PC-3 (cell line): ENCODE data around the gene MYEOV. TPM values are rescaled to one million over a fixed set of nuclear protein-coding genes. Genes with fewer than 3 reads are reported as not detected.

Experiments
- ATAC-seq: fragments of 200-7000 bp; cut with Tn5 transposase; 2 replicates; pipeline ENCODE4 v1.9.1; 2020; ENCODE audit warnings: mild to moderate bottlenecking, moderate library complexity
- BruUV-seq: library from RNA; stranded (reverse); fragments of 400-500 nt; replicated peaks from 2 replicates; lab custom pipeline; 2021; lab: Mats Ljungman, UMichigan
- CTCF ChIA-PET: fragments of 300-600 bp; sonication (Branson Sonifier 250); formaldehyde crosslinking; loops from one replicate; lab custom pipeline; 2022; ENCODE audit warnings: antibody characterized with exemption; lab: Charles Lee
- POLR2A ChIA-PET: fragments of 300-600 bp; sonication (Branson Sonifier 250); formaldehyde crosslinking; loops from one replicate; lab custom pipeline; 2022; ENCODE audit warnings: antibody characterized with exemption; ENCODE audit not compliant: unreplicated experiment; lab: Charles Lee
- DNase-seq: peaks from one replicate; pipeline ENCODE4 v3.0.0-alpha.2; 2015
- H2AFZ ChIP-seq: fragments of 300-600 bp; sonication (generic); 2 replicates; pipeline ENCODE4 v1.6.0; 2016; ENCODE audit warnings: antibody characterized with exemption, low read length
- H3F3A ChIP-seq: fragments of 300-600 bp; sonication (generic); one replicate; pipeline ENCODE4 v1.6.0; 2017; ENCODE audit warnings: antibody characterized with exemption, low read length, control low read depth, mild to moderate bottlenecking; ENCODE audit not compliant: unreplicated experiment
- H3K27ac ChIP-seq: fragments of 300-600 bp; sonication (generic); 2 replicates; pipeline ENCODE4 v1.5.1; 2016; ENCODE audit warnings: mild to moderate bottlenecking, low read length
- H3K27me3 ChIP-seq: fragments of 300-600 bp; sonication (generic); 2 replicates; pipeline ENCODE4 v1.6.1; 2016; ENCODE audit warnings: low read length, mixed read lengths
- H3K36me3 ChIP-seq: fragments of 300-600 bp; sonication (generic); 2 replicates; pipeline ENCODE4 v1.6.1; 2016; ENCODE audit warnings: low read depth, mixed run types, low read length, mixed read lengths
- H3K4me1 ChIP-seq: fragments of 300-600 bp; sonication (generic); 2 replicates; pipeline ENCODE4 v1.5.1; 2016; ENCODE audit warnings: low read length; ENCODE audit not compliant: insufficient read depth
- H3K4me2 ChIP-seq: fragments of 300-600 bp; sonication (generic); 2 replicates; pipeline ENCODE4 v1.6.0; 2016; ENCODE audit warnings: low read length
- H3K4me3 ChIP-seq: fragments of 300-600 bp; sonication (generic); 2 replicates; pipeline ENCODE4 v1.5.1; 2016; ENCODE audit warnings: mild to moderate bottlenecking, low read length, mixed read lengths
- H3K79me2 ChIP-seq: fragments of 300-600 bp; sonication (generic); 2 replicates; pipeline ENCODE4 v1.6.1; 2017; ENCODE audit warnings: low read length, mixed read lengths
- H3K9ac ChIP-seq: fragments of 300-600 bp; sonication (generic); 2 replicates; pipeline ENCODE4 v1.6.0; 2016; ENCODE audit warnings: mild to moderate bottlenecking, low read length
- H3K9me2 ChIP-seq: fragments of 300-600 bp; sonication (generic); replicated peaks from 2 replicates; pipeline ENCODE4 v1.6.1; 2016; ENCODE audit warnings: mixed run types, low read length, mixed read lengths
- H3K9me3 ChIP-seq: fragments of 300-600 bp; sonication (generic); 2 replicates; pipeline ENCODE4 v1.6.1; 2016; ENCODE audit warnings: low read length, mixed read lengths
- H4K20me1 ChIP-seq: fragments of 300-600 bp; sonication (generic); 2 replicates; pipeline ENCODE4 v1.6.1; 2016; ENCODE audit warnings: low read length, mixed read lengths
- CTCF ChIP-seq: fragments of 300-600 bp; sonication (generic); conservative IDR thresholded peaks from 2 replicates; pipeline ENCODE4 v1.5.1; 2017; ENCODE audit warnings: antibody characterized with exemption, low read depth, mild to moderate bottlenecking, low read length
- EZH2 ChIP-seq: fragments of 300-600 bp; sonication (generic); IDR thresholded peaks from one replicate; pipeline ENCODE4 v1.6.1; 2017; ENCODE audit warnings: antibody characterized with exemption, mild to moderate bottlenecking, low read length; ENCODE audit not compliant: unreplicated experiment
- EZH2phosphoT487 ChIP-seq: fragments of 300-600 bp; sonication (generic); IDR thresholded peaks from 2 replicates; pipeline ENCODE4 v1.6.1; 2018; ENCODE audit warnings: mild to moderate bottlenecking, antibody characterized with exemption, low read length, borderline replicate concordance
- intact Hi-C: fragments of 100-400 bp; cut with micrococcal nuclease; formaldehyde crosslinking; loops from 2 replicates; pipeline ENCODE4 v1.9.0; 2023
- total RNA-seq: library from RNA; depleted of rRNA; stranded (reverse); fragments of >200 nt; gene quantifications from 2 replicates; pipeline ENCODE4 v1.2.3, GENCODE V29; 2014

Gene MYEOV
- total RNA-seq, 1 experiment from 2014 or later, result 59.0 TPM

- peak; percentile 57 for ATAC-seq
- peak overlapping the region; percentile 84 for H3K9ac ChIP-seq
- POLR2A ChIA-PET, result interaction anchor here (0.5 kb wide), 1 partner anchor 22 kb away, joined by 3 read pairs; no protein-coding TSS in a partner anchor
- peak overlapping the region; percentile 50 for H3K4me2 ChIP-seq
- no TSS peak for BruUV-seq
- no peaks in the 10 kb centered on the region for H3K9me3 ChIP-seq
- peaks cover 27% of the 10 kb centered on the region for H3K36me3 ChIP-seq
- DNase-seq, result peak; percentile 98
- H3K79me2 ChIP-seq, result peaks cover 95% of the 10 kb centered on the region
- no peak overlapping the region for H2AFZ ChIP-seq
- no peak for TF ChIP-seq EZH2phosphoT487
- no peak for TF ChIP-seq EZH2
- TF ChIP-seq CTCF, result no peak
- H3K4me3 ChIP-seq, result 0 out of 2 replicates have a peak overlapping the region, but pooled peaks have one; percentile 0
- H4K20me1 ChIP-seq, result no peaks in the 10 kb centered on the region
- H3K9me2 ChIP-seq, result no peaks in the 10 kb centered on the region
- H3F3A ChIP-seq, result no peaks in the 10 kb centered on the region
- intact Hi-C loops, result no loop called here
- CTCF ChIA-PET, result interaction anchor here (0.5 to 1.5 kb wide), 2 partner anchors 190 to 199 kb away, joined by 3 to 8 read pairs; no protein-coding TSS in a partner anchor
- peaks cover 43% of the 10 kb centered on the region for H3K4me1 ChIP-seq
- peak overlapping the region; percentile 97 for H3K27ac ChIP-seq
- no peaks in the 10 kb centered on the region for H3K27me3 ChIP-seq
Measured at GRCh38 chr11:69321877-69322361, 28.0 kb downstream of the MYEOV start.

- Histone ChIP-seq H3K4me3 (no peak overlapping the region), H3K27me3 (no peaks in the 10 kb centered on the region), H3K9ac (no peak overlapping the region), H3K27ac (no peak overlapping the region), H3K9me2 (no peaks in the 10 kb centered on the region), H3F3A (no peaks in the 10 kb centered on the region), H3K4me1 (peaks cover 32% of the 10 kb centered on the region), H3K36me3 (peaks cover 1% of the 10 kb centered on the region; the same call in 1 of the 2 replicates), H2AFZ (no peak overlapping the region), H4K20me1 (no peaks in the 10 kb centered on the region), H3K79me2 (peaks cover 82% of the 10 kb centered on the region), H3K4me2 (no peak overlapping the region), H3K9me3 (no peaks in the 10 kb centered on the region)
- ChIA-PET POLR2A (no interaction called here), CTCF (no interaction called here)
- DNase-seq (no peak), ATAC-seq (no peak)
- TF ChIP-seq EZH2, result no peak
- no peak for TF ChIP-seq EZH2phosphoT487
- no peak for TF ChIP-seq CTCF
- BruUV-seq, result no TSS peak
- intact Hi-C loops, result no loop called here
Measured at GRCh38 chr11:69325446-69325845, 31.5 kb downstream of the MYEOV start.

GRCh38 chr11:69326622-69327219, 32.8 kb downstream of the MYEOV start:
- no TSS peak for BruUV-seq
- no peaks in the 10 kb centered on the region for H3K9me3 ChIP-seq
- no peak for ATAC-seq
- H3K27me3 ChIP-seq, result no peaks in the 10 kb centered on the region
- H3K79me2 ChIP-seq, result peaks cover 84% of the 10 kb centered on the region
- H4K20me1 ChIP-seq, result no peaks in the 10 kb centered on the region
- TF ChIP-seq CTCF (no peak), EZH2phosphoT487 (no peak), EZH2 (no peak)
- no peak overlapping the region for H2AFZ ChIP-seq
- ChIA-PET CTCF (no interaction called here), POLR2A (no interaction called here)
- no peaks in the 10 kb centered on the region for H3K9me2 ChIP-seq
- no peak overlapping the region for H3K4me2 ChIP-seq
- no peak overlapping the region for H3K27ac ChIP-seq
- H3K4me1 ChIP-seq, result peaks cover 21% of the 10 kb centered on the region
- H3F3A ChIP-seq, result no peaks in the 10 kb centered on the region
- no peak for DNase-seq
- no peak overlapping the region for H3K4me3 ChIP-seq
- intact Hi-C loops, result no loop called here
- no peak overlapping the region for H3K9ac ChIP-seq
- no peaks in the 10 kb centered on the region for H3K36me3 ChIP-seq
